Thoracic aorta (tissue), 2 donors: ENCODE results near the gene BCL2. TPM values are rescaled to one million over a fixed set of nuclear protein-coding genes. Genes with fewer than 3 reads are reported as not detected.
A peak's percentile ranks its signal among the peaks of the same experiment; 100 is the strongest.

Source experiments
- ATAC-seq: fragments of 150-250 bp; one replicate; pipeline ENCODE4 v1.8.0; 2017; ENCODE audit warnings: low read depth; ENCODE audit not compliant: insufficient number of reproducible peaks, low FRiP score
- DNase-seq: peaks from one replicate; pipeline ENCODE4 v3.0.0-alpha.2; 2020; ENCODE audit warnings: low spot score
- H3K27ac ChIP-seq, 2 donors: fragments of 200-600 bp; sonication (generic); 1 replicate in 1 of 2; 2 replicates in 1 of 2; pipeline ENCODE4 v1.5.1; 2016; ENCODE audit warnings: mild to moderate bottlenecking in 2 of 2, moderate library complexity in 2 of 2
- H3K27me3 ChIP-seq: fragments of 200-600 bp; sonication (generic); replicated peaks from 2 replicates; pipeline ENCODE4 v1.6.0; 2016; ENCODE audit warnings: mild to moderate bottlenecking; ENCODE audit not compliant: insufficient read depth
- H3K36me3 ChIP-seq: fragments of 200-600 bp; sonication (generic); one replicate; pipeline ENCODE4 v1.5.1; 2016
- H3K4me1 ChIP-seq, 2 donors: fragments of 200-600 bp; sonication (generic); 1 replicate in 1 of 2; 2 replicates in 1 of 2; pipeline versions ENCODE4 v1.5.1 to v1.6.0; 2016; ENCODE audit warnings: low read depth in 2 of 2, mild to moderate bottlenecking in 1 of 2; ENCODE audit not compliant: control insufficient read depth in 1 of 2
- H3K4me3 ChIP-seq: fragments of 200-600 bp; sonication (generic); 2 replicates; pipeline ENCODE4 v1.5.1; 2016; ENCODE audit warnings: mild to moderate bottlenecking
- H3K9me3 ChIP-seq: fragments of 200-600 bp; sonication (generic); 2 replicates; pipeline ENCODE4 v1.5.1; 2016
- CTCF ChIP-seq: fragments of 200-600 bp; sonication (generic); IDR thresholded peaks from one replicate; pipeline ENCODE4 v1.5.1; 2019; ENCODE audit warnings: antibody characterized with exemption
- total RNA-seq, 2 donors: library from RNA; depleted of rRNA; stranded (reverse); fragments of >200 nt; gene quantifications; one replicate each; pipeline versions ENCODE4 v1.1.0 to v1.2.3, GENCODE V29; 2016

Gene BCL2
- total RNA-seq, 2 donors from 2014 or later: 22.9 to 29.3 TPM

DNA sequence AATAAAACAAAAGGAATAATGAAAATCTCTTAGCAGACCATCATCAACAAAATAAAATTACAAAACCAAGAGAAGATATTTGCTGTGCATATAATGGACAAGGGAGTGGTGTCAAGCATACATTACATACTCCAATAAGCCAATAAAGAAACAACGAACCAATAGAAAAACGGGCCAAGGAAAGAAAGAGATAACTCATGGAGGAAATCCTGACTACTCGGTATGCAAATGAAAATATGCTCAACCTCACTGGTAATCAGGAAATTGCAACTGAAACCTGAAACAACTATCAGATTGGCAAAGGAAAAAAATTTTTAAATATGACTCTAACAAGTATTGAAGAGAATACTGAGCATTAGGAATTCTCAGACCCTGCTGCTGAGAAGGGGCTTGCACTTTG, 84.7 kb downstream of the BCL2 start:
- no peak overlapping the region for H3K27ac ChIP-seq
- TF ChIP-seq CTCF: no peak

GRCh38 chr18:63234432-63234831, 85.1 kb downstream of the BCL2 start:
- no peak for TF ChIP-seq CTCF
- Histone ChIP-seq H3K9me3 (no peaks in the 10 kb centered on the region), H3K36me3 (no peaks in the 10 kb centered on the region), H3K27ac (no peak overlapping the region), H3K4me1 (peaks cover 15 to 45% of the 10 kb centered on the region in 2 donors), H3K4me3 (no peak overlapping the region), H3K27me3 (no peaks in the 10 kb centered on the region)
- ATAC-seq: no peak
- DNase-seq: no peak

More for the DNA sequence above, 84.7 kb downstream of the BCL2 start:
- H3K9me3 ChIP-seq: no peaks in the 10 kb centered on the region
- no peak for ATAC-seq
- no peaks in the 10 kb centered on the region for H3K36me3 ChIP-seq
- no peaks in the 10 kb centered on the region for H3K27me3 ChIP-seq
- H3K4me3 ChIP-seq: no peak overlapping the region
- DNase-seq: no peak
- H3K4me1 ChIP-seq: peaks cover 15 to 44% of the 10 kb centered on the region in 2 donors

- Histone ChIP-seq H3K4me1 (peaks cover 7 to 37% of the 10 kb centered on the region in 2 donors), H3K27ac (no peak overlapping the region), H3K9me3 (no peaks in the 10 kb centered on the region), H3K4me3 (no peak overlapping the region), H3K27me3 (no peaks in the 10 kb centered on the region), H3K36me3 (no peaks in the 10 kb centered on the region)
- DNase-seq (no peak), ATAC-seq (no peak)
- no peak for TF ChIP-seq CTCF
Measured at GRCh38 chr18:63233334-63233733, 86.2 kb downstream of the BCL2 start.

- Histone ChIP-seq H3K36me3 (no peaks in the 10 kb centered on the region), H3K4me1 (peaks cover 5 to 36% of the 10 kb centered on the region in 2 donors), H3K27ac (no peak overlapping the region), H3K27me3 (no peaks in the 10 kb centered on the region), H3K4me3 (no peak overlapping the region), H3K9me3 (no peaks in the 10 kb centered on the region)
- DNase-seq: no peak
- no peak for TF ChIP-seq CTCF
- no peak for ATAC-seq
Measured at GRCh38 chr18:63232826-63233225, 86.7 kb downstream of the BCL2 start.

DNA sequence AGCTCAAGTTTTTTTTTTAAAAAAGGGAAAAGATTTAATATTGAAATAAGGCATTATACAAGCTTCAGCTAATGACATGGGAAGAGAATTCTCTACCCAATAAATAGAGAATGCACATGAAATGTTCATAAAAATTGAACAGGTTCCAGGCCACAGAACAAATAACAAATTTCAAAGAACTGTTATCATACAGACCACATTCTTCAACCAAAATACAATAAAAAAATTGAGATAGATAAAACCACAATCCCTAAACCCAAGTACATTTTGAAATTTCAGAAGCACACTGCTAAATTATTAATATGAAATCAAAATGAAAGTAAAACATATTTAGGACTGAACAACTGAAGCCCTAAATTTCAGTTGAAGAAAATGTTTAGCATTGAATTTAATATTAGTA, 89.6 kb downstream of the BCL2 start:
- H3K27me3 ChIP-seq: no peaks in the 10 kb centered on the region
- no peak for TF ChIP-seq CTCF
- DNase-seq (no peak), ATAC-seq (no peak)
- H3K36me3 ChIP-seq: no peaks in the 10 kb centered on the region
- H3K9me3 ChIP-seq: no peaks in the 10 kb centered on the region
- peak overlapping the region; percentile 47 for H3K4me3 ChIP-seq
- H3K27ac ChIP-seq: no peak overlapping the region
- peaks cover 0 to 24% of the 10 kb centered on the region in 2 donors for H3K4me1 ChIP-seq
